Measurements from ENCODE around the gene RNF14.

Gene RNF14

DNA sequence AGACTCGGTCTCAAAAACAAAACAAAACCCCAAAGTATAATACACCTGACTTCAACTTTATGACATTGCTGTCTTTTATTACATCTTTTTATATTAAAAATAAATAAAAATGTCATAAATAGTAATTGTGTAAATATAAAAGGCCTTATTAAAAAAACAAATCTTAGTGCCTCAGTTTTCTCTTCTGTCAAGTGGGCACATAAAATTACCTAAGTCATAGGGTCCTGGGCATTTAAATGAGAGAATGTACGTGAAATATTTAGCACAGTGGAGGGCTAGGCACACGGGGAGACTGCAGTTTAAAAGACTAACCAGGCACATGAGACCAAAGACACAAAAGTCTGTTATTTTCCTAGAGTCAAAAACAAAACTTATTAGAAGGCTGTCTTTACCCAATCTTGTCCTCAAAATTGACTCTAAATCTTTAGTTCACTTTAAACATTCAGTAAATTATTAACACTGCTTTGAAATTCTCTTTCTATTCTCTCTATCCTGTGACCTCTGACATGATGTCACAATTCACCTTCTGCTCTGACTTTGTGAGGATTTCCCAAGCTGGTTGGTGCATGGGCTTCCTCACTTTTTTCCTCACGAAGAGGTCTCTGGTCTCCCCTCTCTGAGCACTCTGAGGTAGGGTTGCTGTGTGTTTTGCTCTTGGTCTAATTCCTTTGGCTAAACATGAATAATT, 2.5 kb upstream of the RNF14 start:
- no peak for DNase-seq (ENCODE audit: insufficient read length, low spot score)
- FAIRE-seq: no peak
- TF ChIP-seq, protein P1, sequence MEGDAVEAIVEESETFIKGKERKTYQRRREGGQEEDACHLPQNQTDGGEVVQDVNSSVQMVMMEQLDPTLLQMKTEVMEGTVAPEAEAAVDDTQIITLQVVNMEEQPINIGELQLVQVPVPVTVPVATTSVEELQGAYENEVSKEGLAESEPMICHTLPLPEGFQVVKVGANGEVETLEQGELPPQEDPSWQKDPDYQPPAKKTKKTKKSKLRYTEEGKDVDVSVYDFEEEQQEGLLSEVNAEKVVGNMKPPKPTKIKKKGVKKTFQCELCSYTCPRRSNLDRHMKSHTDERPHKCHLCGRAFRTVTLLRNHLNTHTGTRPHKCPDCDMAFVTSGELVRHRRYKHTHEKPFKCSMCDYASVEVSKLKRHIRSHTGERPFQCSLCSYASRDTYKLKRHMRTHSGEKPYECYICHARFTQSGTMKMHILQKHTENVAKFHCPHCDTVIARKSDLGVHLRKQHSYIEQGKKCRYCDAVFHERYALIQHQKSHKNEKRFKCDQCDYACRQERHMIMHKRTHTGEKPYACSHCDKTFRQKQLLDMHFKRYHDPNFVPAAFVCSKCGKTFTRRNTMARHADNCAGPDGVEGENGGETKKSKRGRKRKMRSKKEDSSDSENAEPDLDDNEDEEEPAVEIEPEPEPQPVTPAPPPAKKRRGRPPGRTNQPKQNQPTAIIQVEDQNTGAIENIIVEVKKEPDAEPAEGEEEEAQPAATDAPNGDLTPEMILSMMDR (IDR thresholded peaks at IDR 0.05; ENCODE audit: insufficient read depth, missing control alignments): no peak

DNA sequence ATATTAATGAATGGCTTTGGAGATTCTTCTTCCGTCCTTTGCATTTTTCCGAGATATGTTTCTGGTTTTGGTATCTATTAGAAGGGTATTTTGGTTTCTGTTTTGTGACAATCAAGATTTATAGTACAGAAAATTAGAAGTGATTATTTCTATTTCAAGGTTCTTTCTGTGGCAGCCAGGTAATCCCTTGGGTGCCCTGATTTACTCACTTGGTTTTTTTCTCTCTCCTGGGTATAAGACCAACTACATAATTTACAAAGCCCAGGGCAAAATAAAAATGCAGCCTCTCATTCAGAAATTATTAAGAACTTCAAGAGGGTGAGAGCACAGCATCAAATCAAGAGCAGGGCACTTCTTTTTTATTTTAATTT, 2.0 kb upstream of the RNF14 start:
- TF ChIP-seq, protein P1 (IDR thresholded peaks at IDR 0.05; ENCODE audit: insufficient read depth, missing control alignments): no peak
- FAIRE-seq (no peak), DNase-seq (ENCODE audit: insufficient read length, low spot score) (no peak)

GRCh38 chr5:141969783-141970771, 1.2 kb downstream of the RNF14 start:
- TF ChIP-seq, protein P1 (IDR thresholded peaks at IDR 0.05; ENCODE audit: insufficient read depth, missing control alignments): no peak
- no peak for FAIRE-seq
- DNase-seq (ENCODE audit: insufficient read length, low spot score): no peak

- DNase-seq (ENCODE audit: insufficient read length, low spot score) (no peak), FAIRE-seq (no peak)
- TF ChIP-seq, protein P1 (IDR thresholded peaks at IDR 0.05; ENCODE audit: insufficient read depth, missing control alignments): no peak
Measured at GRCh38 chr5:141973871-141974595, 5.1 kb downstream of the RNF14 start.

DNA sequence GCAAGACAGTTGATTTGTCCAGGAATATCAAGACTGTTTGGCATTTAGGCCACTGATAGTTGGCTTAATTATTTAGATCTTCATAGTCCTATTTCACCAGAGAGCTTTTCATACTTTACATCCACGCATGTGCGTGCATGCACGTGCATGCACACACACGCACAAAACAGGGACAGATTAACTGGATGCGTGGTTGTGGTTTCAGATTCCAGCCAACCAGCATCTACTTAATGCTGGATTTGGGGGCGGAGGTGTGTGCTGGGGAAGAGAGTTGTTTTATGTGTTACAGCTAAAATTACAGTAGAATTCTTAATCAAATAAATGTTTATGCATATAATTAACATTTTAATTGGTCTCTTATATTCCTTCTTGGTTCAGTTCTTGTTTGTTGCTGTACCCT, 7.3 kb downstream of the RNF14 start:
- TF ChIP-seq, protein P1 (IDR thresholded peaks at IDR 0.05; ENCODE audit: insufficient read depth, missing control alignments): no peak
- DNase-seq (ENCODE audit: insufficient read length, low spot score) (no peak), FAIRE-seq (no peak)

- TF ChIP-seq, protein P1 (IDR thresholded peaks at IDR 0.05; ENCODE audit: insufficient read depth, missing control alignments): no peak
- FAIRE-seq (no peak), DNase-seq (ENCODE audit: insufficient read length, low spot score) (no peak)
Measured at GRCh38 chr5:141978389-141978788, 9.5 kb downstream of the RNF14 start.

Data from D721Med (cell line).